Activated T-helper 17 cell treated with anti-CD3 and anti-CD28 coated beads, Interleukin-2, amount 50 U/mL, for 72 hours (primary cell): Measurements from ENCODE around the gene HEG1. TPM values are rescaled to one million over a fixed set of nuclear protein-coding genes. Genes with fewer than 3 reads are reported as not detected.

Source experiments
- ATAC-seq: fragments of 150-1000 bp; cut with Tn5 transposase; replicated peaks from 2 replicates; pipeline ENCODE4 v1.10.0; 2021; ENCODE audit warnings: mild to moderate bottlenecking, moderate library complexity
- H3K27ac Mint-ChIP-seq: one replicate; pipeline ENCODE4 v1.8.0; 2022; ENCODE audit warnings: mixed read lengths
- H3K27me3 Mint-ChIP-seq: one replicate; pipeline ENCODE4 v1.8.0; 2022; ENCODE audit warnings: mixed read lengths
- H3K36me3 Mint-ChIP-seq: one replicate; pipeline ENCODE4 v1.8.0; 2022; ENCODE audit warnings: low read depth, mild to moderate bottlenecking, mixed read lengths
- H3K4me1 Mint-ChIP-seq: one replicate; pipeline ENCODE4 v1.8.0; 2022; ENCODE audit warnings: mixed read lengths
- H3K4me3 Mint-ChIP-seq: one replicate; pipeline ENCODE4 v1.8.0; 2022; ENCODE audit warnings: mild to moderate bottlenecking, mixed read lengths
- H3K9me3 Mint-ChIP-seq: one replicate; pipeline ENCODE4 v1.8.0; 2022; ENCODE audit warnings: mixed read lengths
- total RNA-seq, 2 donors: library from RNA; stranded (reverse); gene quantifications; one replicate each; pipeline ENCODE4 v1.2.3, GENCODE V29; 2022

The HEG1 gene
- total RNA-seq, 2 donors from 2014 or later: 4.6 to 5.5 TPM

DNA sequence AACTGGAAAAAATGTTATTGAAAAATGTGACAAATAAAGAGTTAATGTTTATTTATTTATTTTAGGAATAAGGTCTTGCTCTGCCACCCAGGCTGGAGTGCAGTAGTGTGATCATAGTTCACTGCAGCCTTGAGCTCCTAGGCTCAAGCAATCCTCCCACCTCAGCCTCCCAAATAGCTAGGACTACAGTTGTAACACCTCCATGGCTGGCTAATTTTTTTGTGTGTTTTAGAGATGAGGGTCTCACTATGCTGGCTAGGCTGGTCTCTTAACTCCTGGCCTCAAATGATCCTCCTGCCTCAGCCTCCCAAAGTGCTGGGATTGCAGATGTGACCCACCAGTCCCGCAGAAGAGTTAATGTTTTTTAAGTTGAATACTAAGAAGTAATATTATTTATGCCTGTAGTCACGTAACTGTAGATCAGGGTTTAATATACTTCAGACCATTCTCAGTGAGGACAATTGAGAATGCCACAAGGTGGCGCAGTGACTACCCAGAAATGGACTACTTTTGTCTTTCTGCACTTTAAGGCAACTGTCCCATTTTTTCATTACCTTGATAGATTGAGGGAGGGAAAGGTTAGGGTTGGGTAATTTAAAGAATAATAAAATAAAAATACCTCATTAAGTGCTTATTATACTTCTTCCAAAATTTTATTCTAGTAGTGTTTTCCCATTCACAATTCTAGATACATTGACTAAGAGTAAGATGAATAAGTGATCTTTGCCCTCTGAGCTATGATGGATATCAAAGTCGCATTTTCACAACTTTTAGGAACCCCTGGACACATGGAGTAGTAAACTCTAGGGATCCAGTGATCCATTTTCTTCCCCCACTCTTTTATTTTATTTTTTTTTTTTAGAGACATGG is 127.2 kb downstream of the HEG1 start:
- H3K36me3 Mint-ChIP-seq: no peaks in the 10 kb centered on the region
- H3K27ac Mint-ChIP-seq: peak overlapping the region; percentile 69
- ATAC-seq: peak; percentile 65
- no peaks in the 10 kb centered on the region for H3K4me1 Mint-ChIP-seq
- H3K9me3 Mint-ChIP-seq: no peaks in the 10 kb centered on the region
- peaks cover 11% of the 10 kb centered on the region for H3K27me3 Mint-ChIP-seq
- H3K4me3 Mint-ChIP-seq: no peak overlapping the region

DNA sequence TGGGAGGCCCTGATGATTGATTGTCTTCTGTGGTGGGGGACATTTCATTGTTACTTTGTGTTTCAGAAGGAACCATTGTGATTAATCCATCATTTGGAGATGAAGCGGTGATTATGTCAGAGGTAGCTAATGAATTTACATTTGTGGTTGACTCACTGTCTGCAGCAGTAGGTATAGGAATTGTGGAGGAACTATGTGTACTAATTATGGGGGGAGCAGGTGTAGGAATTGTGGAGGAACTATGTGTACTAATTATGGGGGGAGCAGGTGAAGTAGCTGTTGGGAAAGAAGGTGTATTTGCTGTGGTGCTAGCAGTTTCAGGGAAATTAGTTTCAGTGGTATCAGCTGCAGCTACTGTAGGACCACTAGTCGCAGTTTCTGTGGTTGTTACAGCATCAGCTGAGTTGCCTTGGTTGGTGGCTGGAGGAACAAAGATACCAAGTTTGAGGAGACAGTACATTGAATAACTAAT is 128.2 kb downstream of the HEG1 start:
- no peaks in the 10 kb centered on the region for H3K4me1 Mint-ChIP-seq
- peaks cover 16% of the 10 kb centered on the region for H3K27me3 Mint-ChIP-seq
- H3K9me3 Mint-ChIP-seq: no peaks in the 10 kb centered on the region
- no peak overlapping the region for H3K4me3 Mint-ChIP-seq
- no peak for ATAC-seq
- no peak overlapping the region for H3K27ac Mint-ChIP-seq
- no peaks in the 10 kb centered on the region for H3K36me3 Mint-ChIP-seq

DNA sequence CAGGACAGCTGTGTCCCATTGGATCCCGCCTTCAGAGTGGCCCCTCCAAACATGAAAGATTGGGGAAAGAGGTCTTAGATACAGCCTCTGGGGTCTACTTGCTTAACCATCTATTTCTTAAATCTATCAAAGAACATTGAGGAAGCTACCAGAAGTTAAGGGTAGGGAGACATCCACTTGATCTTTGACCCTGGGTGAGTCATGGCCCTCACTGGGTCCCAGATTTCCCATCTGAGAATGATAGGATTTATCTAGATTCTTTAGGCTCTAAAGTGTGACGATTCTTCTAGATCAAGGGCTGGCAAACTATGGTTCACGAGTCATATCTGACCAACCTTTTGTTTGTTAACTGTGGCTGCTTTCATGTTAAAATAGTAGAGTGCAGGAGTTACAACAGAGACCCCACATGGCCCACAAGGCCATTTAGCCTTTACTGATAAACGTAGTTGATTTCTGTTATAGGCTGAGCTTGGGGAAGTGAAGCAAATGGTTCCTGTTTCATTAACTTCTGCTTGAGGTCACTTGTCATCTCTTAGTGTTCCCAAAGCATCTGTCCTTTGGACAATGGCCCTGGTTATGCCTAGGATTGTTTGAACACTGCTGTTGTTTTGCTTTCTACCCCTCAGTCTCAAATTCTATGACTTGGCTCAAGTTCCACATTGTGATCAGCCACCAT is 129.2 kb downstream of the HEG1 start:
- H3K4me3 Mint-ChIP-seq: no peak overlapping the region
- H3K27me3 Mint-ChIP-seq: peaks cover 16% of the 10 kb centered on the region
- no peaks in the 10 kb centered on the region for H3K9me3 Mint-ChIP-seq
- H3K4me1 Mint-ChIP-seq: no peaks in the 10 kb centered on the region
- ATAC-seq: no peak
- no peaks in the 10 kb centered on the region for H3K36me3 Mint-ChIP-seq
- no peak overlapping the region for H3K27ac Mint-ChIP-seq

DNA sequence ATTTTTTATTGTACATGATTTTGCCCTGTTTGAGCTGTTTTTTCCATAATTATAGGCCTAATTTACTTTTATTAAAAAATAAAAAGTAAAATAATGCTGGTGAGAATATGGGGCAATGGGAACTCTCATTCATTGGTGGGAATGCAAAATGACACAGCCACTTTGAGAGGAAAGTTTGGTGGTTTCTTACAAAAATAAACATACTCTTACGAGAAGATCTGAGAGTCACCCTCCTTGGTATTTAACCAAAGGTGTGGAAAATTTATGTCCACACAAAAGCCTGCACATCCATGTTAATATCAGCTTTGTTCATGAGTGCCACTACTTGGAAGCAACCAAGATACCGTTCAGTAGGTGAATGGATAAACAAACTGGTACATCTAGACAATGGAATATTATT is 131.1 kb downstream of the HEG1 start:
- H3K4me3 Mint-ChIP-seq: no peak overlapping the region
- peaks cover 16% of the 10 kb centered on the region for H3K27me3 Mint-ChIP-seq
- no peak overlapping the region for H3K27ac Mint-ChIP-seq
- no peaks in the 10 kb centered on the region for H3K9me3 Mint-ChIP-seq
- H3K36me3 Mint-ChIP-seq: no peaks in the 10 kb centered on the region
- no peak for ATAC-seq
- no peaks in the 10 kb centered on the region for H3K4me1 Mint-ChIP-seq

DNA sequence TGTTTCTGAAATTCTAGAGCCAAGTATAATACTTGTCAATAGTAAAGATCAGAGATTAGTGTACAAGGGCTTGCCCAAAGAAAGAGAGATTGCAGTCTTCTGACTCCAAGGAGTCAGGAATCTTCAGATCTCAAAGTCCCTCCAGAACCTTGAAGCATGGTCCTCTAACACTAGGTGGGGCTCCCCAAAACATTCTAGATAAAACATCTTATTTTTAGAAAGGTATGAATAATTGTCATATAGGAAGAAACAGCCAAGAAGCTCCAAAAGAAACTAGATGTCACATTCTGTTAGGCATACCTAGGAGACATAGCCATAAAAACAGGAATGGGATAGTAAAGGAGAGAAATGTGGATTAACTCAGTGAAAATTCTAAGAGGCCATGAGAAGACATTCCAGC is 132.0 kb downstream of the HEG1 start:
- no peak overlapping the region for H3K4me3 Mint-ChIP-seq
- peaks cover 17% of the 10 kb centered on the region for H3K27me3 Mint-ChIP-seq
- H3K4me1 Mint-ChIP-seq: no peaks in the 10 kb centered on the region
- no peaks in the 10 kb centered on the region for H3K9me3 Mint-ChIP-seq
- H3K27ac Mint-ChIP-seq: no peak overlapping the region
- H3K36me3 Mint-ChIP-seq: no peaks in the 10 kb centered on the region
- ATAC-seq: no peak

DNA sequence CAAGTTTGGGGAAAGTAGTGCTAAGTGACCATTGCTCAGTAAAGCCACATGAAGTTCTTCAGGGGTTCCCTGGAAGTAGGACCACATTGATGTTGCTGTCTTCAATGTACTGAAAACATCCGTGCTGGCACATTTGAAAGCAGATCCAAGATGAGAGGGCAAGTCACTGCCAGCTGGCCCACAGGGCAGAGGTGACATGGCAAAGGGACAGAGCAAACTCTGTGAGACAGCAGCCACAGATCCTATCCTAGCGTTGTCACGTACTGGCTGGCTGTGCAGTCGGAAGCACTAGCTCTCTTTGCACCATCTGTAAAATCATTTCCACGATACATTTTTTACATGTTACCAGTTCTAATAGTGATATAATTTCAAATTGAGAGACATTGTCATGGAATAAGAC is 135.1 kb downstream of the HEG1 start:
- H3K9me3 Mint-ChIP-seq: no peaks in the 10 kb centered on the region
- peaks cover 29% of the 10 kb centered on the region for H3K27me3 Mint-ChIP-seq
- H3K4me3 Mint-ChIP-seq: no peak overlapping the region
- no peak overlapping the region for H3K27ac Mint-ChIP-seq
- H3K4me1 Mint-ChIP-seq: no peaks in the 10 kb centered on the region
- no peak for ATAC-seq
- no peaks in the 10 kb centered on the region for H3K36me3 Mint-ChIP-seq

DNA sequence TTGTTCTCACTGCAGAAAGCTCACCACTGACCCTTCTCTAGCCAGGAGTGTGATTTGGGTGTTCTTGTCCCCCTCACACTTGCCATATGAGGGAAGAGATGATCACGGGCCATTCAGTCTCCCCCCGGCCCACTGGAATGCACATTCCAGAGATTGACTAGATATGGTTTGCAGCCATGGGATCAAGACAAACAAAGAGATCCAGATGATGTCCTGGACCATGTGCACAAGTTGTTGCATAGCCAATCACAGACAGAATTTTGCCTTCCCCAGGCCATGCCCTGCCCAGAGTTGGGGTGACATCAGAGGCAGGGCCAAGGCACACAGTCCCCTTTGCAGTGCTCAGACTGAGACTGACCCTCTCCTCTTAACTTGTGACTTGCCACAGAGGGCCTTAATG is 136.0 kb downstream of the HEG1 start:
- no peak for ATAC-seq
- no peaks in the 10 kb centered on the region for H3K36me3 Mint-ChIP-seq

DNA sequence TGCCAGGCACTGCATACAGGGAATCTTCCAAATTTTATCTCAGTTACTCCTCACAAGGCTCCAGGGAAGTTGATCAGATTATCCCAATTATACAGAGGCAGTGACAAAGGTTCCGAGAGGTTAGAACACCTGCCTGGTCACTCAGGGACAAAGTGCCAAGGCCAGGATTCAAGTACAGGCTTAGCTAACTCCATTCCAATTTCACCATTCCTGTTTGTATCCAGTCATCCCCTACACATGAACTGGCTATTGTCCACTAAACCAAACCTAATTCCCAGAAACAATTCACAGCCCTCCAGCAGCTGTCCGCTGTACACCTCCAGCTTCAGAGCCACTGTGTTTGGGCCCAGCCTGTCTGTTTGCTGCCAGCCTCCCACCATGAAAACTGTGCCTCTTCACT is 137.3 kb downstream of the HEG1 start:
- Mint-ChIP-seq H3K9me3 (no peaks in the 10 kb centered on the region), H3K36me3 (no peaks in the 10 kb centered on the region), H3K4me1 (no peaks in the 10 kb centered on the region), H3K27ac (no peak overlapping the region), H3K27me3 (peaks cover 19% of the 10 kb centered on the region), H3K4me3 (no peak overlapping the region)
- ATAC-seq: no peak

More for the DNA sequence above, 136.0 kb downstream of the HEG1 start:
- Mint-ChIP-seq H3K4me1 (no peaks in the 10 kb centered on the region), H3K27me3 (peaks cover 26% of the 10 kb centered on the region), H3K4me3 (no peak overlapping the region), H3K9me3 (no peaks in the 10 kb centered on the region), H3K27ac (no peak overlapping the region)

DNA sequence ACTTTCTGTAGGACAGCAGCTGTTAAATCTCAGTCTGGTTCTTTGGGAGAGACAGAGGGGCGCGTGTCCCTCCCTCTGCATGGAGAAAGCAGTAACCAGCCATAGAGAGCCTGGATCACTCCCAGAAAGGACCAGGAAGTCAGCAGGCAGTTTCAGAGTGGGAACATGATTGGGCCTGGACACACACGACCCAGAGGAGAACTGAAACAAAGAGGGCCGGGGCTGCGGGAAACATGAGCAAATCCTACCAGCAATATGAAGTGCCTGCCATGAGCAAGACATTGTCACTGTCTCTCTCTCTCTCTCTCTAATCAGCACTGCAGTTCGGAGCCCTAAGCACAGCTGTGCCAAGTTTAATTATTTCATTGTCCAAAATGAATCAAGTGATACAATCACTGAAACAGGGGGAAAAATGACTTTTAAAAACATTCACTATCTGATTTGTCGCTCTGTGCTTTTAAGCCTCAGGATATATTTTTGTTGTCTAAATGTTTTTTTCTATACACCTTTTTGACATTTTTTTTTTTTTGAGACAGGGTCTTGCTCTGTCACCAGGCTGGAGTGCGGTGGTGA is 138.9 kb downstream of the HEG1 start:
- ATAC-seq: no peak
- no peak overlapping the region for H3K27ac Mint-ChIP-seq
- peaks cover 15% of the 10 kb centered on the region for H3K27me3 Mint-ChIP-seq
- no peaks in the 10 kb centered on the region for H3K4me1 Mint-ChIP-seq
- no peaks in the 10 kb centered on the region for H3K9me3 Mint-ChIP-seq
- H3K4me3 Mint-ChIP-seq: no peak overlapping the region
- no peaks in the 10 kb centered on the region for H3K36me3 Mint-ChIP-seq

Other genes with a start within 250 kb of the HEG1 start
- 1 to 10 TPM in 1 of 2 donors, under 1 TPM in 1; 0.61 to 1.1 TPM for gene ITGB5, start 168.6 kb downstream of the HEG1 start, total RNA-seq
- not detected for gene MUC13, start 121.2 kb downstream of the HEG1 start, total RNA-seq
- 1 to 10 TPM in 1 of 2 donors, under 1 TPM in 1; 0.53 to 1.5 TPM for gene SLC12A8, start 156.8 kb upstream of the HEG1 start, total RNA-seq